ENCODE data around the gene NCOA6.

GRCh38 chr20:34825530-34826362 lies at the start of gene NCOA6:
- TF ChIP-seq REST (IDR thresholded peaks at IDR 0.05; ENCODE audit: insufficient replicate concordance, low read depth) (no peak), CTCF (IDR thresholded peaks at IDR 0.05; ENCODE audit: insufficient read depth, low read length) (no peak), POLR2AphosphoS5 (IDR thresholded peaks at IDR 0.05; ENCODE audit: low read depth) (peak; percentile 75), SPI1 (IDR thresholded peaks at IDR 0.05; ENCODE audit: borderline replicate concordance, low read depth) (no peak)

Data from HL-60 (cell line).